KOPT-K1 (cell line): ENCODE measurements around the gene CARD16.

Source experiments
- H3K27ac ChIP-seq: fragments of 200-600 bp; sonication (generic); 2 replicates; pipeline ENCODE4 v1.5.1; 2016; ENCODE audit warnings: antibody characterized with exemption, mild to moderate bottlenecking, low read depth, low read length; ENCODE audit not compliant: poor library complexity, severe bottlenecking
- H3K36me3 ChIP-seq: fragments of 200-600 bp; sonication (generic); 2 replicates; pipeline ENCODE4 v1.5.1; 2017; ENCODE audit warnings: antibody characterized with exemption, mild to moderate bottlenecking, low read length, moderate library complexity; ENCODE audit not compliant: insufficient read depth
- H3K9me3 ChIP-seq: fragments of 200-600 bp; sonication (generic); 2 replicates; pipeline ENCODE4 v1.5.1; 2017; ENCODE audit warnings: antibody characterized with exemption, low read length, mild to moderate bottlenecking; ENCODE audit not compliant: insufficient read depth, poor library complexity, severe bottlenecking

Gene CARD16

DNA sequence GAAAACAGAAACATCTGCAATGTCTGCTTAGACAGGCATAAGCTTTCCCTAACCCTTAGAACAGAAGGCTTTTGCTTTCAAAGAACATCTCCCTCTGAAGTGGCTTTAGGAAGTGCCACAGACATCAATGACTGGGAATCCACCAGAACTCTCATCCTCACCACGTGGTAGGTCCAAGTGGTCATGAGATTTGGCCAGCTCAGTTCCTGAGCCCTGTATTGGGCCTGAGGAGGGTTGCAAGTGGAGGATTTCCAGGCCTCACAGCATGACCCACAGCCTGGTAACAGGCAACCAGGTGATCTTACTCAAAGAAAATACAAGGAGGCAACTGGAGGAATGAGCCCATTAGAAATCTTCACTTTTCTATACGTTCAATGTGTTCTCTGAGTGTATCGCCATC lies 11.8 kb downstream of the CARD16 start:
- peaks cover 27% of the 10 kb centered on the region; the same call in 1 of the 2 replicates for H3K36me3 ChIP-seq

GRCh38 chr11:105032495-105032894 lies 12.6 kb downstream of the CARD16 start:
- Histone ChIP-seq H3K9me3 (no peaks in the 10 kb centered on the region), H3K27ac (no peak overlapping the region), H3K36me3 (peaks cover 33% of the 10 kb centered on the region; the same call in 1 of the 2 replicates)

More for the DNA sequence above, 11.8 kb downstream of the CARD16 start:
- Histone ChIP-seq H3K27ac (no peak overlapping the region), H3K9me3 (no peaks in the 10 kb centered on the region)

DNA sequence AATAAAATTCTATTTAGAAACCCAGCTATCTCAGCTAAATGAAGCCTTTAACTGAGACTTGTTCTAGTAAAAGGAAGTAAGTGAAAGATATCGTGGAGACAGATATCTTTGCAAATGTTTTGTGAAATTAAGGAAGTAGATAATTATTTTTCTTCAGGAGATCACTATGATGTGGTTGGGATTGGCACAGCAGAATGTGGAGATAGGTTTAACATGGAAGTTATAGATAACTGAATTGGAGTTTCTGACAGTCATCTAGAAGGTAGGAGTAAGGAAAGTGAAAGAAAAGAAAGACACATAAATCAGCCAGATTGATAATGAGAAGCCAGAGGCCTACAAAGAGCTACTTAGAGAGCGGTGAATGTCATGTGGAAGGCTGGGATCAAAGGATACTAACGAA lies 17.5 kb downstream of the CARD16 start:
- H3K36me3 ChIP-seq: peaks cover 40% of the 10 kb centered on the region; the same call in 1 of the 2 replicates

DNA sequence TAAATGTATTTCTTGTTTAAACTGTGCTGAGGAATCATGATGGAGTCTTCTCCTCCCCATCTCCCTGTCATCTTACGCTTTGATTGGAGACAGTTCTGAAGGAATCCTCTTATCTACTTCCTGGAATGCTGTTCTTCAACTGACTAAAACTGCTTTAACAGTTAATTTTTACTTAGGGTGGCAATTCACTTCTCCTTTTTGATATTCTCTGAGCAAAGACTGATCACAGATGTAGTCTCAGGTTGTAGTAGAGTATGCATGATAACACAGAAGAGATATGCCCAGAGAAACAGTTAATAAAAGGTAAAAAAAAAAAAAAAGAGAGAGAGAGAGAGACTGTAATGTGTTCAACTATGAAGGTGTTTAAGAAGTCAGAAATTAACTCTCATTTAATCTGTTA lies 20.7 kb downstream of the CARD16 start:
- Histone ChIP-seq H3K36me3 (peaks cover 21% of the 10 kb centered on the region; the same call in 1 of the 2 replicates), H3K9me3 (no peaks in the 10 kb centered on the region), H3K27ac (no peak overlapping the region)

More for the DNA sequence above, 17.5 kb downstream of the CARD16 start:
- H3K27ac ChIP-seq: no peak overlapping the region
- H3K9me3 ChIP-seq: no peaks in the 10 kb centered on the region

GRCh38 chr11:105023003-105023402 lies 22.1 kb downstream of the CARD16 start, which contains the start of gene CASP5:
Gene CASP5 (minus strand): TSS chr11:105023168. CDS start chr11:105023136, 32 bp downstream.
- H3K36me3 ChIP-seq: peaks cover 12% of the 10 kb centered on the region; the same call in 1 of the 2 replicates
- H3K27ac ChIP-seq: no peak within 1 kb of the TSS
- H3K9me3 ChIP-seq: no peaks in the 10 kb centered on the region

GRCh38 chr11:105022527-105022926 lies 22.6 kb downstream of the CARD16 start:
- H3K36me3 ChIP-seq: peaks cover 7% of the 10 kb centered on the region; the same call in 1 of the 2 replicates
- H3K9me3 ChIP-seq: no peaks in the 10 kb centered on the region

DNA sequence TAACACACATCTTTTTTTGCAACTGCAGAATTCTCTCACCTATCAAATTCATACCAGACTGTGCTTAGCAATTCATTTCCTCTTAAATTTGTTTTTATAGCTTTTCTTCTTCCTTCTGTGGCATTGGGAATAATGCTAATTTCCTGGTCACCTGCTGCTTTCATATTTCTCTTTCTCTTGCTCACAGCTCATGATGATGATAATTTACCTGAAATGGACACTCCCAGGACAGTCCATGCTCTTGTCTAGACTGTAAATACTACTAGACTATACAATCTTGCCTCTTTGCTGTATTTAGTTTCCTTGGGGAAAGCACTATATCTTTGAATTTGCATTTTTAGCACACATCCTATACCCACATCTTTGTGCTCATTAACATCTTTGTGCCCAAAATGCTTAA lies 37.7 kb downstream of the CARD16 start:
- no peaks in the 10 kb centered on the region for H3K36me3 ChIP-seq
- H3K27ac ChIP-seq: no peak overlapping the region
- no peaks in the 10 kb centered on the region for H3K9me3 ChIP-seq

More at GRCh38 chr11:105022527-105022926, 22.6 kb downstream of the CARD16 start:
- H3K27ac ChIP-seq: no peak overlapping the region

DNA sequence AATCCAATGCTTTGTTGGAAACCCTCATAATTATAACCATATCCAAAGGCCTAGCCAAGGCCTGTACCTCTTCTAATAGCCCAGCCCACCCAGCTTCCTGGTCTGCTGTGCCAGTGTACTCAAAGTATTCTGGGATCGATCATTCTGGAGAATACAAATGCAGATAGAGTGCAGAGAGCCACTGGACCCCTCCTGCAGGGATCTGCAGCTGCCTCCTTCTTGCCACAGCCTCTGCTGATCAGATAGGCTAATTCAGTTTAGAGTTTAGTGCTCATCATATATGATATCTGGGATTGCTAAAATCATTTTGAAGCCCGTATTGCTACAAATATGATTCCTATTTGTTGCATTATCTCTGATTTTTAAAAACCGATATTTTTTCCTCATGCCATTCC lies 39.7 kb downstream of the CARD16 start:
- Histone ChIP-seq H3K27ac (no peak overlapping the region), H3K36me3 (no peaks in the 10 kb centered on the region), H3K9me3 (no peaks in the 10 kb centered on the region)

DNA sequence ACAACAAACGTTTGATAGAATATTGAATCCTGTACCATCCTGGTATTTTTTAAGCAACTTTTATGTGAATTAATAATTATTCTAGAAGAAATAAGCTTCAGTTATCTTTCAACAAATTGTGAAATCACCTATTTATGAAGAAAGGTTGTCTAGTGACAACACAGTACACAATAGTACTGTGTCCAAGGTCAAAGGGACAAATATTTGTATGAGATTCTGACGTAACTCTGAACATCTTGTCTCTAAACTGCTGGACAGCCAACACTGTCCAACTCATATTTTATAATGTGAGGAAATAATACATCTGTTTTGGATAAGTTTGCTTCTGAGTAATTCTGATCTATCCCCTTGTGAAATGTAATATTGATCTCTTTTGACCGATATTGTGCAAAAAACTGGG lies 41.1 kb downstream of the CARD16 start:
- no peak overlapping the region for H3K27ac ChIP-seq
- H3K9me3 ChIP-seq: no peaks in the 10 kb centered on the region
- no peaks in the 10 kb centered on the region for H3K36me3 ChIP-seq

DNA sequence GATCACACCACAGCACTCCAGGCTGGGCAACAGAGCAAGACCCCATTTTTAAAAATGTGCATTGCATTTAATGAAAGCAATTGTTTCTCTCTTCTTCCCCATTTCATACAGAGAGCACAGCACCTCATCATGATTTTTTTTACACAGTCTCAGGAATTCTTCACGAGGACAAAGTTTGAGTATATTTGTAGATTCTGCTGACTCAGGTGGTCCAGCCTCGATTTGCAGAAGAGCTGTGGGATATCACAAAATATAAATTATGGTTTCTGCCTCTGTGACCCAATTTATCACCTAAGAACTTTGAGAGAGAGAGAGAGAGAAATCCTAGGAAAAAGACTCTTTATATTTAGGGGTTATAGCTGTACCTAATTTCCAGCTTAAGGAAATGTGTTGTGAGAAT lies 42.0 kb downstream of the CARD16 start:
- Histone ChIP-seq H3K9me3 (no peaks in the 10 kb centered on the region), H3K27ac (no peak overlapping the region), H3K36me3 (no peaks in the 10 kb centered on the region)

DNA sequence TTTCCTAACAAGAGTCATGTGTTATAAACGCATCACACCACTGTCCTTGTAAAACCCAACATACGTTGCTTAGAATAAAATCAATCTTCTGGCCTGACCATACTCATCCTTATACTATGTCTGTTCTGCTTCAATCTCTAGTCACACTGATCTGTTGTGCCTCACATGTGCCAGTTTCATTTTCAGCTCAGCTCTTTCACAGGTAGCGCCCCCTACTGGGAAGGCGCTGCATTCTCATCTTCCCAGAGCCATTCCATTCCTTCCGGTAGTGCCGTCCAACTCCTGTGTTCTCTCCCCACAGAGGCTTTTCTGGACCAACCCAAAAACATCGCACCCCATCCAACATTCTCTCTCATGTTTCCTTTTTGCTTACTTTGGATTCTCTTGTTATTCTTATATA lies 44.3 kb downstream of the CARD16 start:
- Histone ChIP-seq H3K27ac (no peak overlapping the region), H3K9me3 (no peaks in the 10 kb centered on the region), H3K36me3 (no peaks in the 10 kb centered on the region)

DNA sequence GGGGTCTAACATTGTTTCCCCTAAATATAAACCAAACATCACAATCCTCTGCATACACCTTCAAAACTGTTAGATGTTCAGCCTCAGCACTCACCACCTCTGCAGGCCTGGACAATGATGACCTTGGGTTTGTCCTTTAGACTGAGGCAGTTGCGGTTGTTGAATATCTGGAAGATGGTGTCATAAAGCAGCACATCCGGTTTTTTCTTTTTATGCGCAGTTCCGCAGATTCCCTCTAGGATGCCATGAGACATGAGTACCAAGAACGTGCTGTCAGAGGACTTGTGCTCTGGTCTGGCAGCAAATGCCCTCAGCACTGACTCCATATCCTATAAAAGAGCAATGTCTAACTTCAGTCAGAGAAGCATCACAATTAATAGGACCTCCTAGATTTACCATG lies 45.0 kb downstream of the CARD16 start:
- Histone ChIP-seq H3K9me3 (no peaks in the 10 kb centered on the region), H3K27ac (no peak overlapping the region), H3K36me3 (no peaks in the 10 kb centered on the region)

DNA sequence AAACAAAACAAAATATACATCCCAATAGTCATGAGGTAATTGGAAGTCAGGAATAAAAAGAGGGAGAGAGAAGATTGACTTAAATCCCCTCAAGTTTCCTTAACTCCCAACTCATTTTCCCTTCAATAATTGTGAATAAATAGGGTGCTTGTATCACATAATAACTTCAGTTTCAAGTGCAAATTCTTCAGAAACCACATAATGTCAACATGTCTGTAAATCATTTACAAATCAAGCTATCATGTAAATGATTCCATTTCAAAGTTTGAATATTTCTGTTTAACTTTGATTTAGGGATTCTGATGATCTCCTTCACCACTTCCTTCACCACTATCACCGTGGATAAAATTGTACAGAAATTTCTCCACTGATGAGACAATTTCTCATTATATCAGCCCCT lies 45.4 kb downstream of the CARD16 start:
- Histone ChIP-seq H3K36me3 (no peaks in the 10 kb centered on the region), H3K27ac (no peak overlapping the region), H3K9me3 (no peaks in the 10 kb centered on the region)

GRCh38 chr11:104997288-104997687 lies 47.8 kb downstream of the CARD16 start:
- H3K36me3 ChIP-seq: no peaks in the 10 kb centered on the region
- H3K9me3 ChIP-seq: no peaks in the 10 kb centered on the region
- H3K27ac ChIP-seq: no peak overlapping the region

DNA sequence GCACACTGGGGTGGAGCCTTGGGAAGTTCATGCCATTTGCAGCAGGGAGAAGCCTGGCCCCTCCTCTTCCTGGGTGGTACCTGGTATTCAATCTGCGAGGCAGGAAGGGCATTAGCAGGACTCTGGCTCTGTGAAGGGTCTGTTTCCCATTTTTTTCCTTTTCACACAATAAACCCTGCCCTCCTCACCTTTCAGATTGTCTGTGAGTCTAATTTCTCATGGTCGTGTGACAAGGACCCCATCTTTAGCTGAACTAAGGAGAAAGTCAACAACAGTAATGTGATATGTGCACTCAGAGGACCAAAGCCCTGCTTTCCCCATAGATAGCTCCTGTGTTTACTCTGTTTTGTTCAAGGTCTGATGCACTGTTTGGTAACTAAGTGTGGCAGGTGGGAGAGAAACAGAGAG lies 50.1 kb downstream of the CARD16 start:
- Histone ChIP-seq H3K27ac (no peak overlapping the region), H3K9me3 (no peaks in the 10 kb centered on the region), H3K36me3 (no peaks in the 10 kb centered on the region)

- H3K9me3 ChIP-seq: no peaks in the 10 kb centered on the region
- no peaks in the 10 kb centered on the region for H3K36me3 ChIP-seq
- no peak overlapping the region for H3K27ac ChIP-seq
Measured at GRCh38 chr11:104992781-104993180, 52.4 kb downstream of the CARD16 start.
